Stimulated activated CD8-positive, alpha-beta memory T cell treated with anti-CD3 and anti-CD28 coated beads, Interleukin-4, amount 100 ng/mL, for 4 hours (primary cell): ENCODE measurements around the gene SOCS1.

Source experiments
- DNase-seq, 2 donors: peaks; one replicate each; pipeline ENCODE4 v3.0.0-alpha.2; 2020; ENCODE audit warnings: low read depth in 2 of 2, low spot score in 1 of 2

Gene SOCS1

DNA sequence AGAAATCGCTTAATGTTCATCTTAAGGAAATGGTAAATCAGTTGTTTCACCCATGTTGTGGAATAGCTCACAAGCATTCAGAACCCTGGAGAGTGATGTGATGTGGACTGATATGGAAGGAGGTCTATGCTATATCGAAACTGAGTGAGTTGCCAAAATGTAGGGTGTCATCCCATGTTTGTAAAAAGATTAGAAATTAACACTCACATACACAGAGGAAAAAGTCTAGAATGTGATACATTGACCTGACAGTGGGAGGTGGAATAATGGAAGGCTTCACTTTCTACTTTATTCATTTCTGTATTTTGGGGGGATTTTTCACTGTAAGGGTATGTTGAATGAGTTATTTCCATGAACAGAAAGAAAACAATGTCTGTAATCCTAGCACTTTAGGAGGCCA is 29.8 kb upstream of the SOCS1 start:
- no peak for DNase-seq

- DNase-seq, result no peak
Observed at GRCh38 chr16:11283820-11284248, 27.8 kb upstream of the SOCS1 start.

- DNase-seq, result no peak
Observed at GRCh38 chr16:11280616-11281522, 24.9 kb upstream of the SOCS1 start, which contains the start of gene PRM1. Gene PRM1 (minus strand): TSS chr16:11281330. CDS start chr16:11281238, 92 bp downstream.

GRCh38 chr16:11278681-11279628 is 23.0 kb upstream of the SOCS1 start:
- no peak for DNase-seq

- DNase-seq, result no peak
Observed at GRCh38 chr16:11277607-11278337, 21.8 kb upstream of the SOCS1 start.

GRCh38 chr16:11276896-11277593 is 21.0 kb upstream of the SOCS1 start:
- DNase-seq, result no peak

DNA sequence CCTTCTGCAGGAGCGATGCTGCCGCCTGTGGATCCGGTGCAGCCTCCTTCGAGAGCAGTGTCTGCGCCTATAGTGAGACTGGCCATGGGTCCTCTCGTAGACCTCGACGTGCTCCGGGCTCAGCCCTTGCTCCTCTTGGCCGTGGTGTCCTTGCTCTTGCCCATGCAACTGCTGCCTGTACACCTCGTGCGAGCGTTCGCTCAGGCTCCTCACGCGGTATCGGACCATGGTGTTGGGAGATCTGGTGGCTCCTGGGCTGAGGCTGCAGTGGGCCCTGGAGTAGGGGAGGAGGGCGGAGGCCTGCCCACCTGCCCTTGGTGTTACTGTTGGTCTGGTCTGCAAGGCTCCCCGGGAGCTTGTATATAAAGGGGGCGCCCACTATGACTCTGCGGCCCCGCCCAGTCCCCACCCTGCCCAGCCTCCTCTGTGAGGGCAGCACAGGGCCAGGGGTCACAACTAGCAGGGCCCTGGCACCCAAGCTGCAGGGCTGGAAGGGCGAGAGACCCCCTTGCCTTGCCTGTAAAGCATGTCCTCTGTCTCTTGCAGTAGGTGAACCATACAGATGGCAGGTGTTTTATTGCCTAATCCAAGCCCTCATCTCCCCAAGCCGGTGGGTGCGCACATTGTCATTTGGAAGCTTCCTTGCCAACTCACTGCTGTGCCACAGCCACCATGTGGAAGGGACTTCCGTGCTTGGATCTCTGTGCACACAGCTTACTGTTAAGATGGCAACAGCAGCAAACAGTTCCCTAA is 20.3 kb upstream of the SOCS1 start, which contains the start of gene PRM2:
Gene PRM2, minus strand, starts transcription at position 338 of the 753 bp plus-strand sequence. Its CDS starts 110 bp downstream, at position 228.
- no peak for DNase-seq

GRCh38 chr16:11274964-11275363 is 19.0 kb upstream of the SOCS1 start:
- DNase-seq, result no peak

DNA sequence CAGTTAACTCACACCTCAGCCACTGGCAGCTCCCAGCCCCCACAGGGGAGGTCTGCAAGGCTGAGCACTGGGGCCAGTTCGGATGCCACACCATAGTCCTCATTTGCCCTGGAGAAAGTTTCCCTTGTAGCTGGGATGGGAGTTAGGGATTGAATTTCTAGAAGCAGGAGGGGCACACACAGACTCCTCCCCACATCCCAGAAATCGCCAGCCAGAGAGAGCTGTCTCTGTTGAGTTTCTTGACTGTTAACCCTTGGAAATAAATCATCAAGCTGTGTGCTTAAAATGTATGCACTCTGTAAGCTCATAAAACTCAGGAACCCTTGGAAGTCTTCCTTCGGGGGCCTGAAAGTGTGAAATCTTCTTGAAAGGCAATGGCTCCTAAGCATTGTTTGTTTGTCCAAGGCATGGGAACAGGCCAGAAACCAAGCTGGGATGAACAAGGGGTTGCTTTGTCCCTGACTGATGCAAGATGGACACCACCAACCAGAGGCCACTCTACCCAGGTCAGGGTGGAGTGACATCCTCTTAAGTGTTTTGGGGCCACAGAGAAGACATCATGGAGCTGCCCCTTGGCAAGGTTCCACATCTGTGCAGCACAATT is 17.8 kb upstream of the SOCS1 start:
- DNase-seq, result no peak

GRCh38 chr16:11272921-11273720 is 17.1 kb upstream of the SOCS1 start, which contains the start of gene PRM3:
Gene PRM3 (minus strand): TSS chr16:11273629. CDS start chr16:11273595, 34 bp downstream.
- no peak for DNase-seq

GRCh38 chr16:11272484-11272883 is 16.5 kb upstream of the SOCS1 start:
- DNase-seq, result no peak

- no peak for DNase-seq
Observed at GRCh38 chr16:11271610-11272009, 15.6 kb upstream of the SOCS1 start.

DNA sequence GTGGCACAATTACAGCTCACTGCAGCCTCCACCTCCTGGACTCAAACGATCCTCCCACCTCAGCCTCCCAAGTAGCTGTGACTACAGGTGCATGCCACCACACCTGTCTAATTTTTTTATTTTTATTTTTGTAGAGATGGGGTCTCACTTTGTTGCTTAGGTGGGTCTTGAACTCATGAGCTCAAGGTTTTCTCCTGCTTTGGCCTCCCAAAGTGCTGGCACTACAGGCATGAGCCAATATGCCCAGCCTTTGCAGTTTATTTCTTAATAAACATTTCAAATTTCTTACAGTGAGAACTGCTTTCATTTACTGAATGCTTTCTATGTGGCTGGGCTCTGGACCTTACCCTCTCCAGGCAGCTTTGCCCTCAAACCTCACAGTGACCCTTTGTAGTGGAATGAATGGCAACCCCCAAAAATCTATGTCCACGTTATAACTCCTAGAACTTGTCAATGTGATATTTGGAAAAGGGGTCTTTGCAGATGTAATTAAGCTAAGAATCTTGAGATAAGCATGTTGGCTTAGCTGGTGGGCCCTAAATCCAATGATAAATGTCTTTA is 14.7 kb upstream of the SOCS1 start:
- no peak for DNase-seq

GRCh38 chr16:11268921-11269375 is 12.9 kb upstream of the SOCS1 start, which contains the start of gene TNP2:
Gene TNP2 (minus strand): TSS chr16:11269325. CDS start chr16:11269262, 63 bp downstream.
- no peak for DNase-seq

DNA sequence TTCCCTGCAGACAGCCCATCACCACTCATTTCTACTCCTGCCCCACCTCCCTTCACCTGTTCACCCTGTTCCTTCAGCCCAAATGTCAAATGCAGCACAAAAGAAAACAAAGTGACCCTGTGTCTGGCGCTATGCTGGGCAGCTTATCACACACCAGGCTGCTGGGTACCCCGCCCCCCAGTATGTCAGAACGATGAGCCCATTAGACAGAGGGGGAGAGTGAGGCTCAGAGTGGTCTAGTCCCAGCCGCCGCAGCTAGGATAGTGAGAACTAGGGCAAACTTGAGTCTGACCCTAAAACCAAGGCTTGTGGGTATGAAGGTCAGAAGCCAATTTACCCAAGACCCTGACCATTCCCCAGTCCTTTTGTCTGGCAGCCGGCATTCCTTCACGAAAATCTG is 9.1 kb upstream of the SOCS1 start:
- no peak for DNase-seq

- no peak for DNase-seq
Observed at GRCh38 chr16:11264155-11264832, 8.3 kb upstream of the SOCS1 start.

- DNase-seq, result no peak
Observed at GRCh38 chr16:11263737-11264136, 7.7 kb upstream of the SOCS1 start.
